Tibial nerve (tissue), 4 donors: ENCODE measurements around the gene GTF3C4. TPM values are rescaled to one million over a fixed set of nuclear protein-coding genes. Genes with fewer than 3 reads are reported as not detected.

Experiments used
- DNase-seq, 2 donors: peaks; one replicate each; pipeline ENCODE4 v3.0.0-alpha.2; 2019; ENCODE audit warnings: low spot score in 2 of 2
- H3K27ac ChIP-seq, 4 donors: fragments of 200-600 bp; sonication (generic) in 3 of 4; one replicate each; pipeline ENCODE4 v1.5.1; 2017 to 2019; ENCODE audit warnings: mild to moderate bottlenecking in 1 of 4
- H3K27me3 ChIP-seq, 2 donors: fragments of 200-600 bp; sonication (generic) in 1 of 2; one replicate each; pipeline versions ENCODE4 v1.5.1 to v1.6.0; 2017 to 2019
- H3K36me3 ChIP-seq, 3 donors: fragments of 200-600 bp; sonication (generic); one replicate each; pipeline ENCODE4 v1.5.1; 2018 to 2019
- H3K4me1 ChIP-seq, 4 donors: fragments of 200-600 bp; sonication (generic) in 3 of 4; one replicate each; pipeline ENCODE4 v1.5.1; 2017 to 2019
- H3K4me3 ChIP-seq, 4 donors: fragments of 200-600 bp; sonication (generic) in 3 of 4; one replicate each; pipeline ENCODE4 v1.5.1; 2017 to 2019; ENCODE audit warnings: mild to moderate bottlenecking in 1 of 4, moderate library complexity in 1 of 4
- H3K9me3 ChIP-seq, 4 donors: fragments of 200-600 bp; sonication (generic) in 3 of 4; one replicate each; pipeline ENCODE4 v1.5.1; 2017 to 2019
- CTCF ChIP-seq, 5 experiments: fragments of 200-600 bp in 3 of 5; fragments of 450-650 bp in 2 of 5; sonication (generic) in 3 of 5; IDR thresholded peaks; one replicate each; pipeline ENCODE4 v1.5.1; 2016 to 2019; ENCODE audit warnings: antibody characterized with exemption in 5 of 5, mild to moderate bottlenecking in 3 of 5, moderate library complexity in 2 of 5
- EP300 ChIP-seq, 2 donors: sonication (generic); formaldehyde crosslinking; IDR thresholded peaks; one replicate each; pipeline ENCODE4 v1.6.1; 2017; ENCODE audit warnings: antibody characterized with exemption in 2 of 2, mild to moderate bottlenecking in 1 of 2
- POLR2A ChIP-seq, 2 donors: fragments of 450-650 bp; IDR thresholded peaks; one replicate each; pipeline ENCODE4 v1.6.1; 2017; ENCODE audit warnings: antibody characterized with exemption in 2 of 2, mild to moderate bottlenecking in 2 of 2, moderate library complexity in 2 of 2
- WGBS, 2 donors: methylation state at CpG; one replicate each; pipeline ENCODE4 v1.1.5; 2018; 5-methylcytosine and 5-hydroxymethylcytosine counted together
- total RNA-seq, 4 donors: library from RNA; depleted of rRNA; stranded (reverse); fragments of >200 nt; gene quantifications; one replicate each; pipeline ENCODE4 v1.1.0, GENCODE V29; 2016

Gene GTF3C4
- total RNA-seq, 4 donors from 2014 or later, result 10.5 to 17.4 (median 16.2) TPM

- Histone ChIP-seq H3K36me3 (no peaks in the 10 kb centered on the region), H3K27ac (no peak overlapping the region), H3K4me1 (peaks cover 0 to 16% (median 0%) of the 10 kb centered on the region in 4 donors), H3K9me3 (no peaks in the 10 kb centered on the region), H3K4me3 (no peak overlapping the region), H3K27me3 (peaks cover 0 to 45% of the 10 kb centered on the region in 2 donors)
- DNase-seq, result no peak
- WGBS, 2 donors, result 51 to 55% methylated on average over 16 to 17 of the region's 17 CpGs
- no peak for TF ChIP-seq POLR2A (IDR thresholded peaks at IDR 0.05)
- no peak for TF ChIP-seq EP300 (IDR thresholded peaks at IDR 0.05)
- no peak for TF ChIP-seq CTCF (IDR thresholded peaks at IDR 0.05)
Observed at GRCh38 chr9:132742821-132743311, 72.6 kb downstream of the GTF3C4 start.

- Histone ChIP-seq H3K4me1 (peaks cover 0 to 16% (median 0%) of the 10 kb centered on the region in 4 donors), H3K27ac (no peak overlapping the region), H3K9me3 (no peaks in the 10 kb centered on the region), H3K36me3 (no peaks in the 10 kb centered on the region), H3K27me3 (peaks cover 0 to 45% of the 10 kb centered on the region in 2 donors), H3K4me3 (no peak overlapping the region)
- no peak for DNase-seq
- TF ChIP-seq CTCF (IDR thresholded peaks at IDR 0.05) (no peak), POLR2A (IDR thresholded peaks at IDR 0.05) (no peak), EP300 (IDR thresholded peaks at IDR 0.05) (no peak)
- WGBS, 2 donors, result 19 to 42% methylated on average over 13 of the region's 13 CpGs
Observed at GRCh38 chr9:132743931-132744479, 73.7 kb downstream of the GTF3C4 start.

Other genes with a start within 250 kb of the GTF3C4 start
- gene BARHL1, start 87.9 kb upstream of the GTF3C4 start, total RNA-seq, result not detected
- gene DDX31, start 481 bp upstream of the GTF3C4 start, total RNA-seq, result 10 to 100 TPM; 27.6 to 38.7 (median 31.8) TPM
- gene AK8, start 207.8 kb downstream of the GTF3C4 start, total RNA-seq, result 1 to 10 TPM in 2 of 4 donors, under 1 TPM in 2; 0.30 to 4.3 (median 1.7) TPM
- gene SPACA9, start 208.4 kb downstream of the GTF3C4 start, total RNA-seq, result 1 to 10 TPM; 4.2 to 5.9 (median 5.3) TPM